Measurements from ENCODE around the gene HCAR1. TPM values are rescaled to one million over a fixed set of nuclear protein-coding genes. Genes with fewer than 3 reads are reported as not detected.
"Not testable (repeated sequence)": the region's sequence is repeated elsewhere in the genome, so short reads cannot be mapped to it uniquely, and the experiment has no call there.

HCAR1 gene
- total and polyA plus RNA-seq, 2 experiments from 2014 or later, result not detected

GRCh38 chr12:122686538-122686937 is 44.1 kb downstream of the HCAR1 start:
- no peak for TF ChIP-seq CTCF (IDR thresholded peaks at IDR 0.05; ENCODE audit: low read depth, low read length)
- DNase-seq (ENCODE audit: low read depth in 1 of 2, low spot score in 1 of 2), result no peak
- no peak overlapping the region for H3K4me3 ChIP-seq
- H3K36me3 ChIP-seq, result no peaks in the 10 kb centered on the region
- no peaks in the 10 kb centered on the region for H3K9me3 ChIP-seq (ENCODE audit: low read depth)
- no peak overlapping the region for H3K27ac ChIP-seq
- H3K4me1 ChIP-seq (ENCODE audit: low read depth), result no peaks in the 10 kb centered on the region
- H3K27me3 ChIP-seq, result no peaks in the 10 kb centered on the region

GRCh38 chr12:122684297-122684813 is 46.3 kb downstream of the HCAR1 start:
- Histone ChIP-seq H3K9me3 (ENCODE audit: low read depth) (no peaks in the 10 kb centered on the region), H3K4me1 (ENCODE audit: low read depth) (no peaks in the 10 kb centered on the region), H3K36me3 (no peaks in the 10 kb centered on the region), H3K27ac (no peak overlapping the region), H3K27me3 (no peaks in the 10 kb centered on the region), H3K4me3 (no peak overlapping the region)
- TF ChIP-seq CTCF (IDR thresholded peaks at IDR 0.05; ENCODE audit: low read depth, low read length), result no peak
- DNase-seq (ENCODE audit: low read depth in 1 of 2, low spot score in 1 of 2), result no peak

- no peak for TF ChIP-seq CTCF (IDR thresholded peaks at IDR 0.05; ENCODE audit: low read depth, low read length)
- Histone ChIP-seq H3K27ac (no peak overlapping the region), H3K4me3 (no peak overlapping the region), H3K4me1 (ENCODE audit: low read depth) (no peaks in the 10 kb centered on the region), H3K36me3 (no peaks in the 10 kb centered on the region), H3K9me3 (ENCODE audit: low read depth) (no peaks in the 10 kb centered on the region), H3K27me3 (no peaks in the 10 kb centered on the region)
- DNase-seq (ENCODE audit: low read depth in 1 of 2, low spot score in 1 of 2), result peak in 1 of 2 donors; percentile 84
Measured at GRCh38 chr12:122681814-122682213, 48.8 kb downstream of the HCAR1 start.

- DNase-seq (ENCODE audit: low read depth in 1 of 2, low spot score in 1 of 2); H3K27me3 ChIP-seq; H3K4me3 ChIP-seq; H3K9me3 ChIP-seq (ENCODE audit: low read depth); H3K36me3 ChIP-seq; H3K4me1 ChIP-seq (ENCODE audit: low read depth); H3K27ac ChIP-seq: not testable (repeated sequence)
Measured at GRCh38 chr12:122680989-122681388, 49.7 kb downstream of the HCAR1 start.

GRCh38 chr12:122676781-122677180 is 53.9 kb downstream of the HCAR1 start:
- not testable (repeated sequence) for H3K27ac ChIP-seq; H3K4me1 ChIP-seq (ENCODE audit: low read depth); DNase-seq (ENCODE audit: low read depth in 1 of 2, low spot score in 1 of 2); H3K27me3 ChIP-seq; H3K4me3 ChIP-seq; H3K9me3 ChIP-seq (ENCODE audit: low read depth); H3K36me3 ChIP-seq

Other genes with a start within 250 kb of the HCAR1 start
- gene ZCCHC8, start 229.9 kb downstream of the HCAR1 start, total RNA-seq, result 16.8 and 21.8 TPM in 2 replicates
- 17.9 and 19.2 TPM in 2 replicates for gene ZCCHC8, start 229.9 kb downstream of the HCAR1 start, polyA plus RNA-seq
- 48.3 and 102 TPM in 2 replicates for gene RSRC2, start 203.9 kb downstream of the HCAR1 start, total RNA-seq
- 72.2 and 129 TPM in 2 replicates for gene RSRC2, start 203.9 kb downstream of the HCAR1 start, polyA plus RNA-seq
- gene KNTC1, start 203.6 kb downstream of the HCAR1 start, total RNA-seq, result 15.0 and 24.3 TPM in 2 replicates
- 17.4 and 18.1 TPM in 2 replicates for gene KNTC1, start 203.6 kb downstream of the HCAR1 start, polyA plus RNA-seq
- gene HCAR2, start 27.5 kb downstream of the HCAR1 start, total RNA-seq, result not detected in 2 replicates
- not detected in 2 replicates for gene HCAR2, start 27.5 kb downstream of the HCAR1 start, polyA plus RNA-seq
- gene HCAR3, start 14.0 kb downstream of the HCAR1 start, total RNA-seq, result not detected in 2 replicates
- not detected in 2 replicates for gene HCAR3, start 14.0 kb downstream of the HCAR1 start, polyA plus RNA-seq
- gene DENR, start 22.0 kb upstream of the HCAR1 start, total RNA-seq, result 23.6 and 31.7 TPM in 2 replicates
- 87.6 and 88.2 TPM in 2 replicates for gene DENR, start 22.0 kb upstream of the HCAR1 start, polyA plus RNA-seq
- gene CCDC62, start 43.7 kb upstream of the HCAR1 start, total RNA-seq, result 0.63 and 1.3 TPM in 2 replicates
- gene CCDC62, start 43.7 kb upstream of the HCAR1 start, polyA plus RNA-seq, result 0.37 and 0.46 TPM in 2 replicates
- 36.1 and 38.4 TPM in 2 replicates for gene HIP1R, start 104.6 kb upstream of the HCAR1 start, total RNA-seq
- gene HIP1R, start 104.6 kb upstream of the HCAR1 start, polyA plus RNA-seq, result 16.3 and 18.3 TPM in 2 replicates
- 47.3 and 52.1 TPM in 2 replicates for gene VPS37B, start 165.3 kb upstream of the HCAR1 start, total RNA-seq
- 31.7 and 47.4 TPM in 2 replicates for gene VPS37B, start 165.3 kb upstream of the HCAR1 start, polyA plus RNA-seq
- 9.7 and 13.0 TPM in 2 replicates for gene ABCB9, start 235.6 kb upstream of the HCAR1 start, total RNA-seq
- 5.2 and 10.0 TPM in 2 replicates for gene ABCB9, start 235.6 kb upstream of the HCAR1 start, polyA plus RNA-seq
- gene OGFOD2, start 244.4 kb upstream of the HCAR1 start, total RNA-seq, result 39.3 and 44.4 TPM in 2 replicates
- gene OGFOD2, start 244.4 kb upstream of the HCAR1 start, polyA plus RNA-seq, result 22.8 and 41.8 TPM in 2 replicates
- 204 and 253 TPM in 2 replicates for gene ARL6IP4, start 249.8 kb upstream of the HCAR1 start, total RNA-seq
- gene ARL6IP4, start 249.8 kb upstream of the HCAR1 start, polyA plus RNA-seq, result 274 and 323 TPM in 2 replicates

All from cardiac muscle cell (in vitro differentiated cells and primary cell).